Testis (tissue), 2 donors: ENCODE data around the gene AFAP1.

ENCODE experiments used
- POLR2A ChIP-seq: fragments of 450-650 bp; IDR thresholded peaks from one replicate; pipeline ENCODE4 v1.6.1; 2017; ENCODE audit warnings: antibody characterized with exemption, mild to moderate bottlenecking, moderate library complexity
- TF ChIP-seq, protein P1 (sequence below), 3 experiments: fragments of 450-650 bp in 2 of 3; fragments of 200-600 bp in 1 of 3; sonication (generic) in 1 of 3; IDR thresholded peaks; one replicate each; pipeline ENCODE4 v1.5.1; 2016 to 2019; ENCODE audit warnings: antibody characterized with exemption in 3 of 3, mild to moderate bottlenecking in 2 of 3, moderate library complexity in 1 of 3

- no peak for TF ChIP-seq POLR2A
- TF ChIP-seq, protein P1, sequence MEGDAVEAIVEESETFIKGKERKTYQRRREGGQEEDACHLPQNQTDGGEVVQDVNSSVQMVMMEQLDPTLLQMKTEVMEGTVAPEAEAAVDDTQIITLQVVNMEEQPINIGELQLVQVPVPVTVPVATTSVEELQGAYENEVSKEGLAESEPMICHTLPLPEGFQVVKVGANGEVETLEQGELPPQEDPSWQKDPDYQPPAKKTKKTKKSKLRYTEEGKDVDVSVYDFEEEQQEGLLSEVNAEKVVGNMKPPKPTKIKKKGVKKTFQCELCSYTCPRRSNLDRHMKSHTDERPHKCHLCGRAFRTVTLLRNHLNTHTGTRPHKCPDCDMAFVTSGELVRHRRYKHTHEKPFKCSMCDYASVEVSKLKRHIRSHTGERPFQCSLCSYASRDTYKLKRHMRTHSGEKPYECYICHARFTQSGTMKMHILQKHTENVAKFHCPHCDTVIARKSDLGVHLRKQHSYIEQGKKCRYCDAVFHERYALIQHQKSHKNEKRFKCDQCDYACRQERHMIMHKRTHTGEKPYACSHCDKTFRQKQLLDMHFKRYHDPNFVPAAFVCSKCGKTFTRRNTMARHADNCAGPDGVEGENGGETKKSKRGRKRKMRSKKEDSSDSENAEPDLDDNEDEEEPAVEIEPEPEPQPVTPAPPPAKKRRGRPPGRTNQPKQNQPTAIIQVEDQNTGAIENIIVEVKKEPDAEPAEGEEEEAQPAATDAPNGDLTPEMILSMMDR (IDR thresholded peaks at IDR 0.05), result no peak
Measured at GRCh38 chr4:7963691-7964090, 24.0 kb upstream of the AFAP1 start.
